ENCODE measurements around the gene GRB7.
A peak's percentile ranks its signal among the peaks of the same experiment; 100 is the strongest.

Gene GRB7

GRCh38 chr17:39735882-39736281, 1.9 kb upstream of the GRB7 start:
- Histone ChIP-seq H3K4me1 (ENCODE audit: low read length) (peaks cover 29% of the 10 kb centered on the region), H3K9me3 (ENCODE audit: insufficient read depth, low read length) (no peaks in the 10 kb centered on the region), H4K20me1 (ENCODE audit: insufficient read depth, low read length) (no peaks in the 10 kb centered on the region), H2AFZ (ENCODE audit: low read depth, low read length) (no peak overlapping the region), H3K36me3 (replicated peaks; ENCODE audit: low read depth, low read length) (no peaks in the 10 kb centered on the region), H3K27ac (ENCODE audit: low read length) (no peak overlapping the region), H3K79me2 (ENCODE audit: low read length) (no peaks in the 10 kb centered on the region), H3K9ac (ENCODE audit: low read length) (no peak overlapping the region), H3K4me2 (ENCODE audit: low read length) (no peak overlapping the region), H3K4me3 (ENCODE audit: low read length) (no peak overlapping the region), H3K27me3 (ENCODE audit: low read depth, low read length) (peaks cover 14% of the 10 kb centered on the region)
- no peak for TF ChIP-seq EZH2phosphoT487 (IDR thresholded peaks at IDR 0.05; ENCODE audit: low read depth)

GRCh38 chr17:39736319-39737165, 1.2 kb upstream of the GRB7 start:
- H2AFZ ChIP-seq (ENCODE audit: low read depth, low read length) = no peak overlapping the region
- H3K4me1 ChIP-seq (ENCODE audit: low read length) = peaks cover 29% of the 10 kb centered on the region
- no peak overlapping the region for H3K9ac ChIP-seq (ENCODE audit: low read length)
- no peak overlapping the region for H3K4me3 ChIP-seq (ENCODE audit: low read length)
- H3K36me3 ChIP-seq (replicated peaks; ENCODE audit: low read depth, low read length) = no peaks in the 10 kb centered on the region
- TF ChIP-seq CTCF (IDR thresholded peaks at IDR 0.05; ENCODE audit: low read depth, low read length) (no peak), EZH2phosphoT487 (IDR thresholded peaks at IDR 0.05; ENCODE audit: low read depth) (no peak)
- no peaks in the 10 kb centered on the region for H3K79me2 ChIP-seq (ENCODE audit: low read length)
- no peaks in the 10 kb centered on the region for H3K9me3 ChIP-seq (ENCODE audit: insufficient read depth, low read length)
- no peak overlapping the region for H3K4me2 ChIP-seq (ENCODE audit: low read length)
- H3K27me3 ChIP-seq (ENCODE audit: low read depth, low read length) = peaks cover 14% of the 10 kb centered on the region
- H3K27ac ChIP-seq (ENCODE audit: low read length) = no peak overlapping the region
- no peaks in the 10 kb centered on the region for H4K20me1 ChIP-seq (ENCODE audit: insufficient read depth, low read length)

GRCh38 chr17:39737206-39737759, 455 bp upstream of the GRB7 start:
- H3K4me3 ChIP-seq (ENCODE audit: low read length) = peak overlapping the region; percentile 79

GRCh38 chr17:39738568-39738901, 797 bp downstream of the GRB7 start:
- H3K9ac ChIP-seq (ENCODE audit: low read length) = peak overlapping the region; percentile 53
- peaks cover 14% of the 10 kb centered on the region for H3K27me3 ChIP-seq (ENCODE audit: low read depth, low read length)
- H2AFZ ChIP-seq (ENCODE audit: low read depth, low read length) = peak overlapping the region; percentile 52
- H3K4me1 ChIP-seq (ENCODE audit: low read length) = peaks cover 29% of the 10 kb centered on the region
- peak overlapping the region; percentile 79 for H3K4me3 ChIP-seq (ENCODE audit: low read length)
- H3K36me3 ChIP-seq (replicated peaks; ENCODE audit: low read depth, low read length) = no peaks in the 10 kb centered on the region
- no peak for TF ChIP-seq EZH2phosphoT487 (IDR thresholded peaks at IDR 0.05; ENCODE audit: low read depth)
- no peak for TF ChIP-seq CTCF (IDR thresholded peaks at IDR 0.05; ENCODE audit: low read depth, low read length)
- peak overlapping the region; percentile 87 for H3K4me2 ChIP-seq (ENCODE audit: low read length)
- H3K79me2 ChIP-seq (ENCODE audit: low read length) = no peaks in the 10 kb centered on the region
- H3K9me3 ChIP-seq (ENCODE audit: insufficient read depth, low read length) = no peaks in the 10 kb centered on the region
- H4K20me1 ChIP-seq (ENCODE audit: insufficient read depth, low read length) = no peaks in the 10 kb centered on the region
- no peak overlapping the region for H3K27ac ChIP-seq (ENCODE audit: low read length)

More at GRCh38 chr17:39737206-39737759, 455 bp upstream of the GRB7 start:
- H3K9me3 ChIP-seq (ENCODE audit: insufficient read depth, low read length) = no peaks in the 10 kb centered on the region
- H4K20me1 ChIP-seq (ENCODE audit: insufficient read depth, low read length) = no peaks in the 10 kb centered on the region
- no peaks in the 10 kb centered on the region for H3K79me2 ChIP-seq (ENCODE audit: low read length)
- H3K4me1 ChIP-seq (ENCODE audit: low read length) = peaks cover 29% of the 10 kb centered on the region
- peak overlapping the region; percentile 53 for H3K9ac ChIP-seq (ENCODE audit: low read length)
- TF ChIP-seq EZH2phosphoT487 (IDR thresholded peaks at IDR 0.05; ENCODE audit: low read depth) (no peak), CTCF (IDR thresholded peaks at IDR 0.05; ENCODE audit: low read depth, low read length) (no peak)
- H3K27ac ChIP-seq (ENCODE audit: low read length) = no peak overlapping the region
- H3K4me2 ChIP-seq (ENCODE audit: low read length) = peak overlapping the region; percentile 87
- peaks cover 14% of the 10 kb centered on the region for H3K27me3 ChIP-seq (ENCODE audit: low read depth, low read length)
- peak overlapping the region; percentile 78 for H2AFZ ChIP-seq (ENCODE audit: low read depth, low read length)
- H3K36me3 ChIP-seq (replicated peaks; ENCODE audit: low read depth, low read length) = no peaks in the 10 kb centered on the region
